NCI-H2196 (cell line): ENCODE measurements around the gene PSME1.

Source experiments
- DNase-seq: peaks from one replicate; lab custom pipeline; 2025; ENCODE audit not compliant: unreplicated experiment; lab: John Stamatoyannopoulos, UW

The PSME1 gene

DNA sequence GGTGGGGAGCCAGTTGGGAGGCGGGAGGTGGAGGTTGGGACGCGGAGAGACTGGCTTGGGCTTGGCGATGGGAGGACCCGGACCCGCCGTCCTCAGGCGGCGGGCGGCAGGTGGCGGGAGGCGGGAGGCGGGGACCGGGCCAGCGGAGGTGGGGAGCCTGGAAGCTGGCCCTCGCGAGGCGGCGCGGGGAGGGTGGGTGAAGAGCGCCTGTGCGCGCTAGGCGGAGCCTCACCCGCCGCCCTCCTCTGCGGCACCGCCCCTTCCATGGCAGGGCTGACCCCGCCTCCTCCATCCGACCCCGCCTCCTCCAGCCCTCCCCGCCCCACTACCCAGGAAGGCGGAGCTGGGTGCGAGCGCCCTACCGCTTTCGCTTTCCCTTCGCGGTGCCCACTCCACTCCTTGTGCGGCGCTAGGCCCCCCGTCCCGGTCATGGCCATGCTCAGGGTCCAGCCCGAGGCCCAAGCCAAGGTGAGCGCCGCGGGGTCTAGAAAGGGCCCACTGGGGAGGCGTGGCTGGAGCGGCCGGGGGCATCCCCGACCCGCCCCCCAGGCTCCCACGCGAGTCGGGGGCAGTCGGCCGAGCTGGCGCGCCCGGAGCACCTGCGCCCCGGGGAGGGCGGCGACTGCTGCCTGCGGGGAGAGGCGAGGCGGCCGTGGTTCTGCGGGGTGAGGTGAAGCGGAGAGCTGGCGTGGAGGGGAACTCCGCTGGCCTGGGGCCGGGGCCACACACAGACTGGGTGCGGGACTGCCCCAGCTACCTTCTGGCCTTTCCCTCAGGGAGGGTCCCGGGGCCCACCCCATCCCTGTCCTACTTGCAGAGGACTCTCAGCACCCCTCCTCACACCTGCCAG, at the start of gene PSME1:
TSS of gene PSME1 (plus strand) at position 361 of the 850 bp plus-strand sequence. CDS start at position 430, 69 bp downstream.
- peak; percentile 95 for DNase-seq

DNA sequence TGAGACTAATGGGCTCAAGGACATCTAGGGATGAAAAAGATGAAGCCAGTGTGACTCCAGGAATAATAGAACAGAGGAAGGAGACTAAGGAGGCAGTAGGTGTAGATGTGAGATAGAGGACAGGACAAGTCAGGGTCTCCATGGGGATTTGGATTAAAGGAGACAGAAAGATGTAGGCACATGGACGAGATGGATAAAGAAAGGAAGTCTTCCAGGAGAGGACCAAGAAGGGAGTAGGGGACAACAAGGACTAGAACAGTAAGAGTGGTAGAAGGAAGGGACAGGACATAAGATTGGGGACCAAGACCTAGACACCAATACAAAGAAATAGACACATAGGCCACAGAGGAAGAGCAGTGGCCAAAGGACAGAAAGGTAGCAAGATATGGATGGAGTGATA, 49.0 kb upstream of the PSME1 start:
- no peak for DNase-seq

DNA sequence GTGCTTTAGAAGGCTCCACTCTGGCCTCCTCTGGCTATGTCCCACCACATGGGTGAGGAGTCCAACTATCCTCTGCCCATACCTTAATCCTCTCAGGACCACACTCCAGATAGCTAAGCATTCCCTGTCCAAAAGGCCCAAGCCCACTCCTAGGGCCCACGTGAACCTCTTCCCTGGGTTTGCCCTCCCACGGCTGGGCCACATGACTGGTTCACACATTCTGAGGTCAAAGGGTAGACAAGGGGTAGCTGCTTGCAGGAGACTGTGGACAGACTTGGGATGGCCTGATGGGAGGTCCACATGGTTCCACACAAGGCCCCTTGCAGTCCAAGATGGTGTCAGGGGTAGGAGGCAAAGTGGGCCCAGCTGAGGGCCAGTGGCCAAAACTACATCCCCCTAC, 47.9 kb upstream of the PSME1 start:
- DNase-seq, result no peak

DNA sequence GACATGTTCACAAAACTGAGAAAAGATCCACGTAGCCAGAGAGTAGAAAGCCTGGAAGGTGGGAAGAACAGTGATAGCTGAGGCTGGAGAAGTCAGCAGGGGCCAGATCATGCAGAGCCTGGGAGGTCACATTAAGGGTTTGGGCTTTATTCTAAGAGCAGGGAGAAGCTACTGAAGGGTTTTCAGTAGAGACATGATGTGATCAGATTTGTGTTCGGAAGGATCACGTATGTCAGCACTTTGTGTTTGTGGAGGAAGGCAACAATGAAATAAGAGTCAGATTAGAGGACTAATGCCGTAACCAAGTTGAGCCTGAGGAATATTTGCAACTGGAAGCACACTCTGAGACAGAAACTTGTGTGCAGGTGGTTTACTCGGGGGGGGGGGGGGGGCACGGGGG, 46.1 kb upstream of the PSME1 start:
- DNase-seq, result no peak

DNA sequence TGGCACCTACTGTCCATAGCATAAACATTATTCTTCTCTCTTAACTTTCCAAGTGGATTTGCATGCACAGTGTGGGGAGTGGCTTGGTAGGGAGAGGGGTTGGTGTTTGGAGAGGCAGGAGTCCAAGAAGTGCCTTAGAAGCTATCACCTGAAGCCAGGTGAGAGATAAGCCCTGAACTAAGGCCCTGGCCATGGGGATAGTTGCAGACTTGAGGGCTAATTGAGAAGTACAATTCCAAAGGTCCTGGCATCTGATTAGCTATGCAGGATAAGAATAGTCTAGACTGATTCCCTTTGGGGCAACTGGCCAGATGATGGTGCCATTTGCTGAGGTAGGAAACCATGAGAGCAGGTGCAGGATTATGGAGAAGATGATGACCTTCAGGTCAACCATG, 43.9 kb upstream of the PSME1 start:
- no peak for DNase-seq

DNA sequence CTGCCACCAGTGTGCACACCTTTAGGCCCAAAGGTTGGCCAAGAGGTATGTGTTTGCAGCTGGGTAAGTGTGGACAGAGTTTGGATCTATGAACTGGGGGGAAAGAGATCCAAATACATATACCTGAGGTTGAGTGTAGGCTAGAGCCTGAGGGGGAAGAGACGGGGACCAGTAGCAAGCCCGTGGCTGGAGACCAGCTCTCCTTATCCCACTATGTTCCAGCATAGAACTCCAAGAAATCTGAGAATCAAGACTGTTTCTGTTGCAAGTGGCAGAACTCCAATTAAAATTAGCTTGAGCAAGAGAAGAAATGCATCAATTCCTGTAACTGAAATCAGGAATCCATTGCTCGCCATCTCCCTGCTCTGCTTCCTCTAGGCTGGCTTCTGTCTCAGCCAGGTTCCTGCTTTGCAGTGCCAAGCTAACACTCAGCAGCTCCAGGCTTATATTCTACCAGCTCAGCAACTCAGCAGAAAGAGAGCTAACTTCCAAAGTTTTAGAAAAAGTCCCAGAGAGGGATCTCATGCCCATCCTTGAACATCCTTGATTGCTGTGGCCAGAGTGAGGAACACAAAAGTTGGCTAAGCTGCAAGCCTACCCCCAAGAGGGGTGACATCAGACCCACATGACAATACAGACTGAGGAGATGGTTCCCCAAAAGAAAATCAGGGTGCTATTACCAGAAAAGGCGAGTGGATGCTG, 43.3 kb upstream of the PSME1 start:
- DNase-seq, result no peak

DNA sequence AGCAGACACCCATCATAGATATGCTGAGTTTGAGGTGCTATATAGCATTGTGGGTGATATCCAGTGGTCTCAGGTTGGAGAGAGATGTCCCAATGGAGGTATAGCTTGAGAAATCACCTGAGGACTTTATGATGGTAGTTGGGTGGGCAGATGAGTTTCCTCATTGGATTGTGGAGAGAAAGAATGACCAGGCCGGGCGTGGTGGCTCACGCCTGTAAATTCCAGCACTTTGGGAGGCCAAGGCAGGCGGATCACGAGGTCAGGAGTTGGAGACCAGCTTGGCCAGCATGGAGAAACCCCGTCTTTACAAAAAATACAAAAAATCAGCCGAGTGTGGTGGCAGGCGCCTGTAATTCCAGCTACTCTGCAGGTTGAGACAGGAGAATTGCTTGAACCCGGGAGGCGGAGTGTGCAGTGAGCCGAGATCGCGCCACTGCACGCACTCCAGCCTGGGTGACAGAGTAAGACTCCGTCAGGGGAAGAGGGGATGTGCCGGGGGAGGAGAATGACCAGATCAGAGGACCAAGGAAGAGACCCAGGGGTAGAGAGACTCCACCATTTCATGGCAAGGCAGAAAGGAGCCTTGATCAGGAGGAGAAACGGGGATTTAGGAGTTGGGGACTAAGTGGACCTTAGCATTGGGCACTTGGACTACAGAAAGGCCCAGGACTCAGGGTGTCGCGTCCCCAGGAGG, 42.6 kb upstream of the PSME1 start:
- no peak for DNase-seq

DNA sequence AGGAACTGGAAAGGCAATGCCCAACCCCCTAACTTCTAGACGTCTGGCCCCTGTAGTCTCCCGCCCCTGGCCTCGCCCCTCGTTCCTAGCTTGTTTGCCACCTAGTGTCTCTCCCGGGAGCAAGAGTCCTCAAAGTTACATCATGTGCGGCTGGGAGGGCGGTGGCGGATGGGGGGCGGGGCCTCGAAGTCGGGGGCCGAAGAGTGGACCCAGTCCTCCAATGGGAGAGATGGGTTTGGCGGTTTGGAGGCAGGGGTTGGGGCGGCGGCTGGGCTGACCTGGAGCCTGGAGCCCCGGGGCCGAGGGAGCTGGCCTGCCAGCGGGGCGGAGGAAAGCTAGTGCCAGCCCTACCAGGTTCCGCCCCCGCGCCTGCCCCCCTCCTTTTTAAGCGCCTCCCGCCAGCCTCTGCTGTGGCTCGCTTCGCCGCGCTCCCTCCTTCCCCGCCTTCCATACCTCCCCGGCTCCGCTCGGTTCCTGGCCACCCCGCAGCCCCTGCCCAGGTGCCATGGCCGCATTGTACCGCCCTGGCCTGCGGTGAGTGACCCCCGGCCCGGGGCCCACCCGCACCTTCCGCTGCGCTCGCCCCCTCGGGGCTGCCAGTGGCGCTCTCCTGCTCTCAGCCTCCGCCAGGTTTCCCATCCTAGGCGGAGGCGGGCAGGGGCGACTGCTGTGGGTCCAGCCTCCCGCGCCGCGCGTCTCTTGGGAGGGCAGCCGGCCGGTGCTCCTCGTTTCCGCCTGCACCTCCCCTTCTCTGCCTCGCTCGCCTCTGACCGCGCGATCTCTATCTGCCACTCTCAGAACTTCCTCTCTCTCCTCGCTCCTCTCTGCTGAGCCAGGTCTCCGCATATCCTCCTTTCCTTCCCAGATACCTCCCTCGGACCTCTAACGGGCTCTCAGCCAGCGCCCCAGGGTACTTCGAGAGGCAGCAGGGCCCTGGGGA, 41.8 kb upstream of the PSME1 start, which contains the start of gene PCK2:
TSS of gene PCK2 (plus strand) at position 411 of the 940 bp plus-strand sequence. CDS start at position 506, 95 bp downstream.
- peak; percentile 93 for DNase-seq

DNA sequence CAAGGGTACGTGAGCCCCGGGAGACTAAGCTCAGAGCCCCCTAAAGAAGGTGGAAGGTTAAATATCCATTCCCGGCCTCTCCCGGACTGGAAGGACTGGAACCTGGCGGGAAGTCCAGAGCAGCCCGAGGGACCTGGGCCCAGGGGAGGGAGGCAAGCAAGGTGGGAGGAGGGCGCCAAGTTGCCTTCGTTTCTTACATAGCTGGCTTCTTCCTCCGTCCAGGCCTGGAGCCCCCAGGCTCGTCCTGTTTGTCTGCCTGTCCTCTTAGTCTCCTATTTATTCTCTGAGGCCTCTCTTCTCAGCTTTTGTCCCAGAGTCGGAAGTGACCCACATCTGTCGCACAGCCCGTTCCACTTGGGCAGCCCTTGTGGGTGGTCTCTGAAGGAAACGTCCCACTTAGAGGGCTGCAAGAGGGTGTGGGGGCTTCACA, 41.1 kb upstream of the PSME1 start:
- DNase-seq, result no peak

DNA sequence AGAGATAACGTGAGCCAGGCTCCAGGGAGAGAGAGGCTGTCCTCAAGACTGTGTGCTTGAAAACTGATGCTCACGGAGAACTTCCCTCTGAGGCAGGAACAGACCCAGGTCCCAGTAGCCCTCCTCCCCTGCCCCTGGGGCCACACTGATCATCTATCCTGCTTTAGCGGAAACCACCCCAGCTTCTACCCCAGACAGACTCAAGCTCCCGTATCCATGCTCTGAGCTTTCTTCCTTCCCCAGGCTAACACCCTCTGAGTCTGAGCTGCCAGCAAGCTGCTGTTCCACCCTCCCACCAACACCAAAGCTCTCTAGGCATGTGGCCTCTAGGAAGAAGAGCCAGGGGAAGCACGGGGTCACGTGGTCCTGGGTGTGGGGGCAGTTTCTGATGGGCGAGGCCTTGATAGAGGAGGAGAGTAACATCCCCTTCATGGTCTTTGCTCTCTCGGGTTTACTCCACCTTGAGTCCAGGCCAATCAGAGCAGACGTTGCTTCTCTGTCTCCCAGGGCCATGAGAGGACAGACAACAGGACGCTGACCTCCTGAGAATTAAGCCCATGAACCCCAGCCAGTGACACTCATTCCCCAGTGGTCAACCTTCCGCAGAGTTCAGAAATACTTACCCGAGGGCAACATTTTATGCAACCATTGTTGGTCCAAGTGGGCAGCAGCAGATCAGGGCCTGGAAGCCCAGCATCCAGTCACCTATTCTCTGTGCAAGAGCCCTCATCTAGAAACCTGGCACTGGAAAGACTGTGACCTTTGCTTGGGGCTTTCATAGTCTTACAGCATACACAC, 40.5 kb upstream of the PSME1 start:
- peak; percentile 72 for DNase-seq

DNA sequence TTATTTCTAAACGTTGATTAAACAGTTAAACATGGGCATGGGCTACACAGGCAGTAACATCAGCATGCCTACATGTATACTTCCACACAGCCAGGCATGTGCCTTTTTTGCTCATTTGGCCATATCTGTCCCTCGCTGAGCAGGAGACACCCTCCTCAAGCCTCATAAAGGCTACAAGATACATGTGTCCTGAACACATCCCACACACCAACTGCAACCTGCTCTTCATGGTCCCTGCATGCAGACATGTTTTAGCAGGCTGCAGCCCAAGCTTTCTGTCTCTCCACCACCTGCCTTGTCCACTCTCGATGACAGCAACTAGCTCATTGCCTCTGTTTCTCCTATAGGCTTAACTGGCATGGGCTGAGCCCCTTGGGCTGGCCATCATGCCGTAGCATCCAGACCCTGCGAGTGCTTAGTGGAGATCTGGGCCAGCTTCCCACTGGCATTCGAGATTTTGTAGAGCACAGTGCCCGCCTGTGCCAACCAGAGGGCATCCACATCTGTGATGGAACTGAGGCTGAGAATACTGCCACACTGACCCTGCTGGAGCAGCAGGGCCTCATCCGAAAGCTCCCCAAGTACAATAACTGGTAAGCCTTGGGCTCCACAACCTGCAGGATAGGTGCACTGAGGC, 39.3 kb upstream of the PSME1 start:
- DNase-seq, result no peak

DNA sequence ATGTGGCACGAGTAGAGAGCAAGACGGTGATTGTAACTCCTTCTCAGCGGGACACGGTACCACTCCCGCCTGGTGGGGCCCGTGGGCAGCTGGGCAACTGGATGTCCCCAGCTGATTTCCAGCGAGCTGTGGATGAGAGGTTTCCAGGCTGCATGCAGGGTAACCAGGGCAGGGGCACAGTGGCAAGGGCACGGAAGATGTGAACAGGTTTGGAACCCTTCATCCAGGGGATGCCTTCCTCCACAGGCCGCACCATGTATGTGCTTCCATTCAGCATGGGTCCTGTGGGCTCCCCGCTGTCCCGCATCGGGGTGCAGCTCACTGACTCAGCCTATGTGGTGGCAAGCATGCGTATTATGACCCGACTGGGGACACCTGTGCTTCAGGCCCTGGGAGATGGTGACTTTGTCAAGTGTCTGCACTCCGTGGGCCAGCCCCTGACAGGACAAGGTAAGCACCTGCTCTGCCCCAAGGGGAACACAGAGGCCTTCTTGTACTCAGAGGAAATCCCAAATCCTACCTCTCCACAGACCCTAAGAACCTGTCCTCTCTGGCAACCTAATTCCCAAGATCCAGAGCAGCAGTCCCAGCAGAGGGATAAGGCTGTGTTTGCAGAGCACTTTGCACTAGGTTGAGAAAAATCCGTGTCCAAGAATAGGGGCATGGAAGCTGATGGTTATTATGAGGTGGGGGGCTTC, 37.6 kb upstream of the PSME1 start:
- DNase-seq, result no peak

DNA sequence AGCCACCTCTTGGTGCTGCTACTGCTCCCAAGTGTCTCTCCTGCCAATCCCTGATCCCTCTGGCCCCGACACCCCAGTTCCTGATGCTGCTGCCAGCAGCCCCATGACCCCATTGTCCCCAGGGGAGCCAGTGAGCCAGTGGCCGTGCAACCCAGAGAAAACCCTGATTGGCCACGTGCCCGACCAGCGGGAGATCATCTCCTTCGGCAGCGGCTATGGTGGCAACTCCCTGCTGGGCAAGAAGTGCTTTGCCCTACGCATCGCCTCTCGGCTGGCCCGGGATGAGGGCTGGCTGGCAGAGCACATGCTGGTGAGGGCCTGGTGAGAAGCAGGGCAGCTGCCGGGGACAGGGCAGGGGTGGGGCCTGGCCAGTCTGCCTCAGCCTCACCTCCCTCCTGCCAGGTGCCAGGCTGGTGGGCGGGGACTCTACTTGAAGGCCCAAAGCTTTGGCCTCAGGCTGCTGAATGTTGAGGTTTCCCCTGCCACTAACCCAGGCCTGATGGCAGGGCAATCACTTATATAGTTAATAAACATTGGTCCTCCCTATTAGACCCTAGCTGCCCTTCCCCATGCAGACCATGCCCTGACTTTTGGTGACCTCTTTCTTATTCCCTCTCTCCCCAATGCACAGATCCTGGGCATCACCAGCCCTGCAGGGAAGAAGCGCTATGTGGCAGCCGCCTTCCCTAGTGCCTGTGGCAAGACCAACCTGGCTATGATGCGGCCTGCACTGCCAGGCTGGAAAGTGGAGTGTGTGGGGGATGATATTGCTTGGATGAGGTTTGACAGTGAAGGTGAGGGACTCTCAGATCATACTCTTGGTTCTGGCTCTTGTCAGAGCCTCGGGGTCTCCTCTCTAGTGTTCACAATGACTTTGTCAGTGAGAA, 36.8 kb upstream of the PSME1 start:
- peak; percentile 89 for DNase-seq

DNA sequence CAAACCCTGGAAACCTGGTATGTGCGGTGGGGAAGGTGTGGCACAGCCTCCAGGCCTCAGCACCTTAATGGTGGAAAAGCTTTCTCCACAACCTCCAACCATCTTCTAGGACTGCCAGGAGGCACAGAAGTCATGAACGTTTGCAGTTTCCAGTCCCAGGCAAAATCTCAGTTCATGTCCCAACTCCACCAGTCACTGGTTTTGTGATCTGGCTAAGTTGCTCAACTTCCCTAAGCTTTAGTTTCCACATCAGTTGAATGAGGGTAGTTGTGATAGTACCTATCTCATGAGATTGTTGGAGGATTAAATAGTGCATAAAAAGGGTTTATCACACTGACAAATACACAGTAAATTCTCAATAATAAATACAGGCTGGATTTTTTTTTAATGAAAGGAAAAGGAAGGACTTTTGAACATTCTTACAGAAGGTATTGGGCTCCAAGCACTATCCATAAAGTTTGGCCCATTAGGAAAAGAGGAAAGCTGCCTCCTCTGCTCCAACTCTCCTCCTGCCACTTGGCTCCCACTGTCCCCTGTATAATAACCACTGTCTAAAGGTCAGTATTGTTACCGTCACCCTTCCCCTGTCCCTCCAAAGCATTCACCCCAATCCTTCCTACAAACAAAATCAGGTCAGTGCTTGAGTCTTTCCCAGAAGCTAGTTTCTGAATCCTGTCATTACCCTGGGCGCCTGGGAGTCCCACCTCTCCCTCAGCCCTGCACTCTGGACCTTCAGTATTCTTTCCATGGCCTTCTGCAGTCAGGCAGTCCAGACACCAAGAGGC, 35.6 kb upstream of the PSME1 start:
- no peak for DNase-seq

DNA sequence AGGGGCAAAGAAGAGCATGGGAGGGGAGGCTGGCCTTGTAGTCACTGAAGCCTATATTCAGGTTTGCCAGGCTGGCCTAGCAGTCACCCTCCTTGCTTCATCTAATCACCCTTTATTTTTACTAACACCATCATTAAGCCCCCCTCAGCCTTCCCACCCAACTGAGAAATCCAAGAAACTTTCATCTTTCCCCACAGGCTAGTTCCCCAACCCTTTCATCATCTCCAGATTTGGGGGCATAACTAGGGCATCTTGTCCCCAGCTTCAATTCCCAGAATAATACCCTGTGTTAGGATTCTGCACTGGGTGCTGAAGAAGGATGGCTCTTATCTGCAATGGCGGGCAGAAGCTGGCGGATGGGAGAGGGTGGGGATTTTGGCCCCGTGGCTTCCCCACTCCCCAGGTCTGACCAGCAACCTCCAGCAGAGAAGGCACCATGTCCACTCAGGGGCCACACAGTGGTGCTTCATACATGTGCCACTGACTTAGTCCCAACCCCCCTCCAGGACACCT, 35.0 kb upstream of the PSME1 start:
- DNase-seq, result no peak

DNA sequence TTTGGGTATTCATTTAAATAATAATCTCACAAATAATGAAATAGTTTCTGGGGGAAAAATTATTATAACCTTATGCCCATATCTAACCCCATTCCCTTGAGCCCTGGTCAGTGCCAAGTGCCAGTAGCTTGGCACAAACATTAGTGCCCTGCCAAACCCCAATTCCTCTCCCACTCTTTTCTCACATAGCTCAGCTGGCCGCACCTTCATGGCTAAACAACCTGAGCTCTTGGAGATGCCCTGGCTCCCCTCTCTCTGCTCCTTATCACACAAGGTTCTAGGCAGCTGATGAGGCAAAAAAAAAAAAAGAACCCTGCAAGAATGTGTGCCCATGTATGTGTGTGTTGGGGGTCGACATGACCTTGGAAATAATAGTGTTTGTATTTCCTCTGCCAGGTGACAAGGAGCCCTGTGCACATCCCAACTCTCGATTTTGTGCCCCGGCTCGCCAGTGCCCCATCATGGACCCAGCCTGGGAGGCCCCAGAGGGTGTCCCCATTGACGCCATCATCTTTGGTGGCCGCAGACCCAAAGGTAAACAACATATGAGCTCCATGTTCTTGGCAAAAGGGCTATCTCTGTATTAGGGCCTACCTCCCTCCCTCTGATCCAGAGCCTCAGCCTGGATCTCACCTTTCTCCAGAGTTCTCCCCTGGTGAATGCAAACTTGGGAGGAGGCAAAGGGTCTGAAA, 33.5 kb upstream of the PSME1 start:
- no peak for DNase-seq
